HepG2 (cell line): ENCODE results near the gene CCDC57. TPM values are rescaled to one million over a fixed set of nuclear protein-coding genes. Genes with fewer than 3 reads are reported as not detected.

Experiments used
- ATAC-seq: fragments of 200-7000 bp; cut with Tn5 transposase; 3 replicates; pipeline ENCODE4 v1.9.1; 2020; ENCODE audit warnings: mild to moderate bottlenecking, moderate library complexity
- BruUV-seq: library from RNA; stranded (reverse); fragments of 400-500 nt; replicated peaks from 2 replicates; lab custom pipeline; 2021; lab: Mats Ljungman, UMichigan
- CTCF ChIA-PET: fragments of 300-600 bp; formaldehyde crosslinking; extraction: SDS; loops from one replicate; lab custom pipeline; 2021; ENCODE audit warnings: low total read pairs, inconsistent platforms, low intra/inter-chr PET ratio; lab: Yijun Ruan, JAX
- POLR2A ChIA-PET: fragments of 350-600 bp; sonication (Branson Sonifier 250); formaldehyde crosslinking; loops from one replicate; lab custom pipeline; 2020; ENCODE audit warnings: antibody characterized with exemption, inconsistent platforms; lab: Yijun Ruan, JAX
- DNase-seq: peaks from one replicate; pipeline ENCODE4 v3.0.0-alpha.2; 2015; ENCODE audit warnings: low spot score
- FAIRE-seq: peaks from 3 replicates; lab custom pipeline; 2011; peaks lifted over from hg19 to GRCh38; lab: Jason Lieb, UNC
- H2AFZ ChIP-seq: one replicate; pipeline ENCODE4 v1.6.1; 2011; ENCODE audit warnings: low read length, inconsistent platforms
- H3K27ac ChIP-seq: fragments of 300-600 bp; 3 replicates; pipeline ENCODE4 v1.8.0; 2011; ENCODE audit warnings: mixed run types, mild to moderate bottlenecking, mixed read lengths, low read length, inconsistent platforms; ENCODE audit not compliant: insufficient read depth; ENCODE audit errors: extremely low read length
- H3K27me3 ChIP-seq, 2 experiments: fragments of 200-600 bp in 1 of 2; 2 replicates in 1 of 2; 3 replicates in 1 of 2; pipeline versions ENCODE4 v1.6.0 to v1.8.0; 2011; ENCODE audit warnings: low read length in 2 of 2, mild to moderate bottlenecking in 2 of 2, moderate library complexity in 2 of 2, inconsistent platforms in 1 of 2; ENCODE audit not compliant: insufficient read depth in 2 of 2, control insufficient read depth in 1 of 2
- H3K36me3 ChIP-seq, 2 experiments: fragments of 200-600 bp in 1 of 2; replicated peaks in 1 of 2; 2 replicates in 1 of 2; 3 replicates in 1 of 2; pipeline versions ENCODE4 v1.5.1 to v1.8.0; 2011; ENCODE audit warnings: low read length in 2 of 2, inconsistent platforms in 1 of 2; ENCODE audit not compliant: insufficient read depth in 2 of 2, control insufficient read depth in 1 of 2
- H3K4me1 ChIP-seq: 2 replicates; pipeline ENCODE4 v1.5.1; 2012; ENCODE audit warnings: low read length, inconsistent platforms; ENCODE audit not compliant: insufficient read depth
- H3K4me2 ChIP-seq: 2 replicates; pipeline ENCODE4 v1.6.0; 2011; ENCODE audit warnings: low read depth, low read length, inconsistent platforms
- H3K4me3 ChIP-seq, 3 experiments: fragments of 200-600 bp in 1 of 3; sonication (generic), shearing (Covaris generic) in 1 of 3; replicated peaks in 1 of 3; 2 replicates each; pipeline ENCODE4 v1.5.1; 2011 to 2016; ENCODE audit warnings: low read length in 3 of 3, inconsistent platforms in 2 of 3, low read depth in 2 of 3, mild to moderate bottlenecking in 2 of 3, control low read depth in 1 of 3, mixed read lengths in 1 of 3; ENCODE audit not compliant: insufficient read depth in 1 of 3
- H3K79me2 ChIP-seq: one replicate; pipeline ENCODE4 v1.6.1; 2011; ENCODE audit warnings: low read length, inconsistent platforms; ENCODE audit not compliant: insufficient read depth
- H3K9ac ChIP-seq: 2 replicates; pipeline ENCODE4 v1.6.0; 2011; ENCODE audit warnings: mild to moderate bottlenecking, low read depth, low read length, inconsistent platforms; ENCODE audit not compliant: insufficient read depth
- H3K9me3 ChIP-seq: 2 replicates; pipeline ENCODE4 v1.5.1; 2012; ENCODE audit warnings: mild to moderate bottlenecking, low read length
- H4K20me1 ChIP-seq: 2 replicates; pipeline ENCODE4 v1.6.0; 2011; ENCODE audit warnings: inconsistent platforms, mild to moderate bottlenecking, low read length, moderate library complexity; ENCODE audit not compliant: insufficient read depth
- ELF3 ChIP-seq: IDR thresholded peaks from 2 replicates; pipeline ENCODE4 v1.6.1; 2016; ENCODE audit warnings: missing genetic modification reagents, missing compliant biosample characterization
- ETV5 ChIP-seq: IDR thresholded peaks from 2 replicates; pipeline ENCODE4 v1.6.1; 2018; ENCODE audit warnings: missing biosample characterization, missing genetic modification reagents, inconsistent platforms, borderline replicate concordance
- GMEB2 ChIP-seq: IDR thresholded peaks from 2 replicates; pipeline ENCODE4 v1.6.1; 2016; ENCODE audit warnings: missing biosample characterization, missing genetic modification reagents, low read depth
- NFYB ChIP-seq: sonication (generic); formaldehyde crosslinking; IDR thresholded peaks from 2 replicates; pipeline ENCODE4 v1.4.0; 2020; ENCODE audit warnings: missing genetic modification reagents
- ONECUT2 ChIP-seq: sonication (generic); formaldehyde crosslinking; IDR thresholded peaks from 2 replicates; pipeline ENCODE4 v1.4.0; 2020; ENCODE audit warnings: missing genetic modification reagents
- RBM22 ChIP-seq: fragments of 200-400 bp; formaldehyde crosslinking; optimal IDR thresholded peaks from 2 replicates; pipeline ENCODE3; 2017; ENCODE audit warnings: mild to moderate bottlenecking, low read length, moderate library complexity
- SAP130 ChIP-seq: IDR thresholded peaks from 2 replicates; pipeline ENCODE4 v1.6.1; 2016; ENCODE audit warnings: low read depth
- SRF ChIP-seq: IDR thresholded peaks from 2 replicates; pipeline ENCODE4 v1.6.1; 2011; ENCODE audit warnings: mild to moderate bottlenecking, low read depth, low read length, moderate library complexity
- TCF7 ChIP-seq: sonication (generic); IDR thresholded peaks from 2 replicates; pipeline ENCODE4 v1.6.1; 2016; ENCODE audit warnings: antibody characterized with exemption, low read depth
- TEAD3 ChIP-seq: optimal IDR thresholded peaks from 2 replicates; pipeline ENCODE3; 2016; ENCODE audit warnings: borderline replicate concordance
- ZBTB33 ChIP-seq: sonication (generic); formaldehyde crosslinking; IDR thresholded peaks from 2 replicates; pipeline ENCODE4 v1.4.0; 2020; ENCODE audit warnings: missing genetic modification reagents
- ZNF510 ChIP-seq: sonication (generic); formaldehyde crosslinking; IDR thresholded peaks from 2 replicates; pipeline ENCODE4 v1.4.0; 2020; ENCODE audit warnings: low read depth, mild to moderate bottlenecking, missing genetic modification reagents
- ZNF672 ChIP-seq: sonication (generic); formaldehyde crosslinking; IDR thresholded peaks from 2 replicates; pipeline ENCODE4 v1.8.1; 2022; ENCODE audit warnings: missing genetic modification reagents
- ZNF790 ChIP-seq: sonication (generic); formaldehyde crosslinking; IDR thresholded peaks from 2 replicates; pipeline ENCODE4 v1.8.0; 2022; ENCODE audit warnings: missing genetic modification reagents, mild to moderate bottlenecking, borderline replicate concordance
- ZSCAN29 ChIP-seq: sonication (generic); formaldehyde crosslinking; conservative IDR thresholded peaks from 2 replicates; pipeline ENCODE4 v1.4.0; 2020; ENCODE audit warnings: mild to moderate bottlenecking, missing genetic modification reagents
- WGBS: methylation state at CpG from one replicate; pipeline ENCODE4 v1.1.6; 2017; ENCODE audit warnings: low lambda C conversion rate; 5-methylcytosine and 5-hydroxymethylcytosine counted together
- in situ Hi-C: cut with HindIII; loops from 2 replicates; pipeline ENCODE4 v1.10.0; 2017; ENCODE audit warnings: low pct_unique_long_range_greater_than_20kb; ENCODE audit not compliant: extremely low pct_ligation_motif_present
- intact Hi-C: fragments of 100-400 bp; cut with micrococcal nuclease; formaldehyde crosslinking; loops from one replicate; pipeline ENCODE4 v1.10.0; 2022; ENCODE audit not compliant: unreplicated experiment
- polyA plus RNA-seq, 8 experiments: library from polyadenylated mRNA; depleted of rRNA in 3 of 8; stranded (reverse) in 7 of 8; unstranded in 1 of 8; fragments of >200 nt; fragmentation: Illumina TruSeq in 4 of 8; extraction: Trizol in 4 of 8; gene quantifications; 2 replicates each; pipeline versions ENCODE4 v1.2.1 to v1.2.3, GENCODE V29; 2011 to 2016; ENCODE audit warnings: low read depth in 4 of 8, missing spikeins in 1 of 8, mixed read lengths in 1 of 8; ENCODE audit not compliant: insufficient read depth in 1 of 8
- total RNA-seq, 5 experiments: library from RNA; depleted of rRNA; stranded (reverse); fragments of >200 nt; fragmentation: Illumina TruSeq; extraction: Trizol; gene quantifications; 2 replicates each; pipeline ENCODE4 v1.2.3, GENCODE V29; 2016; ENCODE audit warnings: low read depth in 1 of 5
- TF ChIP-seq, protein P1 (sequence below): IDR thresholded peaks from 2 replicates; pipeline ENCODE4 v1.6.1; 2016; ENCODE audit warnings: low read depth, borderline replicate concordance
- TF ChIP-seq, protein P2 (sequence below): sonication (generic); formaldehyde crosslinking; IDR thresholded peaks from 2 replicates; pipeline ENCODE4 v1.5.1; 2020; ENCODE audit warnings: missing genetic modification reagents, mild to moderate bottlenecking, borderline replicate concordance
- TF ChIP-seq, protein P3 (sequence below): sonication (generic); IDR thresholded peaks from 2 replicates; pipeline ENCODE4 v1.6.1; 2016; ENCODE audit warnings: low read depth, borderline replicate concordance

The CCDC57 gene
- total and polyA plus RNA-seq, 2 of the 13 experiments (the other 11 are each of a cell fraction or from before 2014, with no cell fraction given), result 59.3 to 59.9 TPM

GRCh38 chr17:82118815-82119380 is 93.7 kb downstream of the CCDC57 start:
- ChIA-PET POLR2A (interaction anchor here (3.4 kb wide), 1 partner anchor 13 kb away, joined by 14 read pairs; no protein-coding TSS in a partner anchor), CTCF (no interaction called here)
- Histone ChIP-seq H3K27me3 (no peaks in the 10 kb centered on the region), H2AFZ (no peak overlapping the region), H3K27ac (peak overlapping the region; percentile 66), H3K79me2 (no peaks in the 10 kb centered on the region), H3K9me3 (no peaks in the 10 kb centered on the region), H3K4me1 (peaks cover 65% of the 10 kb centered on the region), H3K36me3 (peaks cover 0 to 3% of the 10 kb centered on the region in 2 experiments; a peak in 3 of 5 replicates), H3K4me2 (peak overlapping the region; percentile 48), H4K20me1 (no peaks in the 10 kb centered on the region), H3K4me3 (0 out of 6 replicates have a peak overlapping the region, but pooled peaks of 1 of the 3 experiments have one; percentile 18), H3K9ac (peak overlapping the region; percentile 45)
- FAIRE-seq, result peak; percentile 83
- in situ Hi-C loops, result no loop called here
- WGBS, result 55% methylated on average over 12 of the region's 12 CpGs
- DNase-seq, result peak; percentile 71
- intact Hi-C loops, result no loop called here
- no peak for ATAC-seq
- BruUV-seq, result no TSS peak
- TF ChIP-seq ZNF672 (CRISPR knock-in tag) (no peak), ZSCAN29 (no peak), ELF3 (CRISPR knock-in tag) (no peak; the same call in 1 of the 2 replicates), RBM22 (no peak), ETV5 (CRISPR knock-in tag) (peak; percentile 31; the same call in 1 of the 2 replicates), TCF7 (peak; percentile 28; the same call in 1 of the 2 replicates), SRF (no peak), TEAD3 (CRISPR knock-in tag) (peak; percentile 56), ZNF790 (CRISPR knock-in tag) (no peak), NFYB (CRISPR knock-in tag) (no peak), SAP130 (CRISPR knock-in tag) (no peak), ZNF510 (CRISPR knock-in tag) (no peak), ONECUT2 (CRISPR knock-in tag) (no peak), GMEB2 (CRISPR knock-in tag) (no peak), ZBTB33 (CRISPR knock-in tag) (no peak)
- TF ChIP-seq, protein P1, sequence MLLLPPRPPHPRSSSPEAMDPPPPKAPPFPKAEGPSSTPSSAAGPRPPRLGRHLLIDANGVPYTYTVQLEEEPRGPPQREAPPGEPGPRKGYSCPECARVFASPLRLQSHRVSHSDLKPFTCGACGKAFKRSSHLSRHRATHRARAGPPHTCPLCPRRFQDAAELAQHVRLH, result no peak
- TF ChIP-seq, protein P2, sequence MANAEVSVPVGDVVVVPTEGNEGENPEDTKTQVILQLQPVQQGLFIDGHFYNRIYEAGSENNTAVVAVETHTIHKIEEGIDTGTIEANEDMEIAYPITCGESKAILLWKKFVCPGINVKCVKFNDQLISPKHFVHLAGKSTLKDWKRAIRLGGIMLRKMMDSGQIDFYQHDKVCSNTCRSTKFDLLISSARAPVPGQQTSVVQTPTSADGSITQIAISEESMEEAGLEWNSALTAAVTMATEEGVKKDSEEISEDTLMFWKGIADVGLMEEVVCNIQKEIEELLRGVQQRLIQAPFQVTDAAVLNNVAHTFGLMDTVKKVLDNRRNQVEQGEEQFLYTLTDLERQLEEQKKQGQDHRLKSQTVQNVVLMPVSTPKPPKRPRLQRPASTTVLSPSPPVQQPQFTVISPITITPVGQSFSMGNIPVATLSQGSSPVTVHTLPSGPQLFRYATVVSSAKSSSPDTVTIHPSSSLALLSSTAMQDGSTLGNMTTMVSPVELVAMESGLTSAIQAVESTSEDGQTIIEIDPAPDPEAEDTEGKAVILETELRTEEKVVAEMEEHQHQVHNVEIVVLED (CRISPR knock-in tag), result no peak
- TF ChIP-seq, protein P3, sequence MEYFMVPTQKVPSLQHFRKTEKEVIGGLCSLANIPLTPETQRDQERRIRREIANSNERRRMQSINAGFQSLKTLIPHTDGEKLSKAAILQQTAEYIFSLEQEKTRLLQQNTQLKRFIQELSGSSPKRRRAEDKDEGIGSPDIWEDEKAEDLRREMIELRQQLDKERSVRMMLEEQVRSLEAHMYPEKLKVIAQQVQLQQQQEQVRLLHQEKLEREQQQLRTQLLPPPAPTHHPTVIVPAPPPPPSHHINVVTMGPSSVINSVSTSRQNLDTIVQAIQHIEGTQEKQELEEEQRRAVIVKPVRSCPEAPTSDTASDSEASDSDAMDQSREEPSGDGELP, result no peak
